ENCODE measurements around the gene PARP9. TPM values are rescaled to one million over a fixed set of nuclear protein-coding genes. Genes with fewer than 3 reads are reported as not detected.

Gene PARP9
- total RNA-seq, 1 donor from 2014 or later, result 2.7 TPM

DNA sequence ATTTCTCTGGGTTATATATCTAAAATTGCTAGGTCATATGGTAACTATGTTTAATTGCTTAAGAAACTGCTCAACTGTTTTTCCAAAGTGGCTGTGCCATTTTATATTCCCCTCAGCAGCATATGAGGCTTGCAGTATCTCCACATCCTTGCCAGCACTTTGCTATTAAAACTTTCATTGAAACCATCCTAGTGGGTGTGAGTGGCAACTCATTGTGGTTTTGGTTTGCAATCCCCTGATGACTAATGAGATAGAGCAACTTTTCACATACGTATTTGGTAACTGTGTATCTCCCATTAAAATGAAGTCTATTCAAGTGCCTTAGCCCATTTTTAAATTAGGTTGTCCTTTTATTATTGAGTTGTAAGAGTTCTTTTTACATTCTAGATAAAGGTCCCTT is 66.7 kb downstream of the PARP9 start:
- no peak overlapping the region for H3K4me3 Mint-ChIP-seq (ENCODE audit: unreplicated experiment)
- H3K4me1 Mint-ChIP-seq (ENCODE audit: unreplicated experiment), result peaks cover 30% of the 10 kb centered on the region
- no peak for DNase-seq (ENCODE audit: low spot score)
- TF ChIP-seq, protein P1, sequence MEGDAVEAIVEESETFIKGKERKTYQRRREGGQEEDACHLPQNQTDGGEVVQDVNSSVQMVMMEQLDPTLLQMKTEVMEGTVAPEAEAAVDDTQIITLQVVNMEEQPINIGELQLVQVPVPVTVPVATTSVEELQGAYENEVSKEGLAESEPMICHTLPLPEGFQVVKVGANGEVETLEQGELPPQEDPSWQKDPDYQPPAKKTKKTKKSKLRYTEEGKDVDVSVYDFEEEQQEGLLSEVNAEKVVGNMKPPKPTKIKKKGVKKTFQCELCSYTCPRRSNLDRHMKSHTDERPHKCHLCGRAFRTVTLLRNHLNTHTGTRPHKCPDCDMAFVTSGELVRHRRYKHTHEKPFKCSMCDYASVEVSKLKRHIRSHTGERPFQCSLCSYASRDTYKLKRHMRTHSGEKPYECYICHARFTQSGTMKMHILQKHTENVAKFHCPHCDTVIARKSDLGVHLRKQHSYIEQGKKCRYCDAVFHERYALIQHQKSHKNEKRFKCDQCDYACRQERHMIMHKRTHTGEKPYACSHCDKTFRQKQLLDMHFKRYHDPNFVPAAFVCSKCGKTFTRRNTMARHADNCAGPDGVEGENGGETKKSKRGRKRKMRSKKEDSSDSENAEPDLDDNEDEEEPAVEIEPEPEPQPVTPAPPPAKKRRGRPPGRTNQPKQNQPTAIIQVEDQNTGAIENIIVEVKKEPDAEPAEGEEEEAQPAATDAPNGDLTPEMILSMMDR (IDR thresholded peaks at IDR 0.05; ENCODE audit: unreplicated experiment), result no peak
- H3K9me3 Mint-ChIP-seq (ENCODE audit: unreplicated experiment), result no peaks in the 10 kb centered on the region
- peaks cover 6% of the 10 kb centered on the region for H3K27me3 Mint-ChIP-seq (ENCODE audit: unreplicated experiment)
- no peak overlapping the region for H3K27ac Mint-ChIP-seq (ENCODE audit: unreplicated experiment)
- H3K36me3 Mint-ChIP-seq (ENCODE audit: low read depth, unreplicated experiment), result peaks cover 16% of the 10 kb centered on the region

DNA sequence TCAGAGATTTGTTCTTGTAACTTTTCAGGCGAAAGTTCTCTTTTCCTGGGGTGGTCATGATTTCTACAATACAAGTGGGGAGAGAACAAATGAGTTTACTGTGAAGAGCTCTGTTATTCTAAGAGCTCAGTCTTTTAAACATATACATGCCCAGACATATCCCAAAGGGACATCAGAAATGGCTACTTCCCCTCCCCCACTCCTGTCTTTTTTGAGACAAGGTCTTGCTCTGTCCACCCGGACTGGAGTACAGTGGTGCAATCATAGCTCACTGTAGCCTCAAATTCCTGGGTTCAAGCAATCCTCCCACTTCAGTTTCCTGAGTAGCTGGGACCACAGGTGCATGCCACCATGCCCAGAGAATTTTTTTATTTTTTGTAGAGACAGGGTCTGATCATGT is 67.6 kb downstream of the PARP9 start:
- DNase-seq (ENCODE audit: low spot score), result no peak
- peaks cover 30% of the 10 kb centered on the region for H3K4me1 Mint-ChIP-seq (ENCODE audit: unreplicated experiment)
- H3K4me3 Mint-ChIP-seq (ENCODE audit: unreplicated experiment), result peak overlapping the region; percentile 10
- TF ChIP-seq, protein P1 (IDR thresholded peaks at IDR 0.05; ENCODE audit: unreplicated experiment), result no peak
- H3K9me3 Mint-ChIP-seq (ENCODE audit: unreplicated experiment), result no peaks in the 10 kb centered on the region
- peaks cover 6% of the 10 kb centered on the region for H3K27me3 Mint-ChIP-seq (ENCODE audit: unreplicated experiment)
- H3K36me3 Mint-ChIP-seq (ENCODE audit: low read depth, unreplicated experiment), result peaks cover 20% of the 10 kb centered on the region
- H3K27ac Mint-ChIP-seq (ENCODE audit: unreplicated experiment), result peak overlapping the region; percentile 88

DNA sequence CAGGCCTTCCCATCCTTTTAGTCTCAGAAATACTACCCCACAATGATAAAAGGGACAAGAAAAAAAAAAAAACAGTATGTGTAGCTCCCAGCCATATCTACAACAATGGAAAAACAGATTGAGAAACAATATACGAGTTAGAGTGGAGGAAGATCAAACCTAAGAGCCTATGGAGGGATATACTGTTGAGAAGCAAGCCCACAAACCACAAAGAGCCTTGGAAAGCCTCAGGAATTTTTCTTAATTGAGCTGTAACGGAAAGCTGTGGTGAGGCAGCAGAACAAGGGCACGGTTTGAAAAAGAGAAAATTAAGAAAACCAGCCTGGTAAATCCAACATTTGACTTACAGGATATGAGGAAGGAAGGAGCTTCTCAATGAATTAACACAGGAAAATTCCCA is 70.8 kb downstream of the PARP9 start:
- H3K36me3 Mint-ChIP-seq (ENCODE audit: low read depth, unreplicated experiment), result peaks cover 21% of the 10 kb centered on the region
- TF ChIP-seq, protein P1 (IDR thresholded peaks at IDR 0.05; ENCODE audit: unreplicated experiment), result no peak
- peaks cover 45% of the 10 kb centered on the region for H3K4me1 Mint-ChIP-seq (ENCODE audit: unreplicated experiment)
- no peak for DNase-seq (ENCODE audit: low spot score)
- no peaks in the 10 kb centered on the region for H3K9me3 Mint-ChIP-seq (ENCODE audit: unreplicated experiment)
- peak overlapping the region; percentile 24 for H3K4me3 Mint-ChIP-seq (ENCODE audit: unreplicated experiment)
- peak overlapping the region; percentile 20 for H3K27ac Mint-ChIP-seq (ENCODE audit: unreplicated experiment)
- H3K27me3 Mint-ChIP-seq (ENCODE audit: unreplicated experiment), result peaks cover 3% of the 10 kb centered on the region

DNA sequence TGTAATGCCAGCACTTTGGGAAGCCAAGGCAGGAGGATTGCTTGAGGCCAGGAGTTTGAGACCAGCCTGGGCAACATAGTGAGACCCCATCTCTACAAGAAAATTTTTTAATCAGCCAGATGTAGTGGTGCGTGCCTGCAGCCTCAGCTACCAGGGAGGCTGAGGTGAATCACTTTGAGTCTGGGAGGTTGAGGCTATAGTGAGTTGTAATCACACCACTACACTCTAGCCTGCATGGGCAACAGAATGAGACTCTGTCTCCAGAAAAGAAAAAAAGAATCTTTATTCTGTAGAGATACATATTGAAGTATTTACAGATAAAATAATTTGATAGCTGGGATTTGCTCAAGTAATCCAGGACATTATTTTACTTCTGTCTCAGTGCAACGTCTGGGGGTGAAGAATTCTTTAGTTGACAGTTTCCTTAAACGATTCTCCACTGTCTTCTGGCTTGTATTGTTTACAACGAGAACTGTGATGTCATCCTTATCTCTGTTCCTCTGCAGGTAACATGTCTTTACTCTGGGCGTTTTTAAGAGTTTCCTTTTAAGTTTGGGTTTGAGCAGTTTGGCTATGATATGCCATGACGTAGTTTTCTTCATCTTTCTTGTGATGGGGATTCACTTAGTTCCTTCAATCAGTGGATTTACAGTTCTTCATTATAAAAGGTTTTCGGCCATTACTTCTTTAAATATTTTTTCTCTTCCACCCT is 75.7 kb downstream of the PARP9 start:
- peaks cover 8% of the 10 kb centered on the region for H3K36me3 Mint-ChIP-seq (ENCODE audit: low read depth, unreplicated experiment)
- TF ChIP-seq, protein P1 (IDR thresholded peaks at IDR 0.05; ENCODE audit: unreplicated experiment), result no peak
- peaks cover 3% of the 10 kb centered on the region for H3K27me3 Mint-ChIP-seq (ENCODE audit: unreplicated experiment)
- no peak for DNase-seq (ENCODE audit: low spot score)
- peak overlapping the region; percentile 79 for H3K27ac Mint-ChIP-seq (ENCODE audit: unreplicated experiment)
- H3K4me1 Mint-ChIP-seq (ENCODE audit: unreplicated experiment), result peaks cover 44% of the 10 kb centered on the region
- no peaks in the 10 kb centered on the region for H3K9me3 Mint-ChIP-seq (ENCODE audit: unreplicated experiment)
- H3K4me3 Mint-ChIP-seq (ENCODE audit: unreplicated experiment), result peak overlapping the region; percentile 4

DNA sequence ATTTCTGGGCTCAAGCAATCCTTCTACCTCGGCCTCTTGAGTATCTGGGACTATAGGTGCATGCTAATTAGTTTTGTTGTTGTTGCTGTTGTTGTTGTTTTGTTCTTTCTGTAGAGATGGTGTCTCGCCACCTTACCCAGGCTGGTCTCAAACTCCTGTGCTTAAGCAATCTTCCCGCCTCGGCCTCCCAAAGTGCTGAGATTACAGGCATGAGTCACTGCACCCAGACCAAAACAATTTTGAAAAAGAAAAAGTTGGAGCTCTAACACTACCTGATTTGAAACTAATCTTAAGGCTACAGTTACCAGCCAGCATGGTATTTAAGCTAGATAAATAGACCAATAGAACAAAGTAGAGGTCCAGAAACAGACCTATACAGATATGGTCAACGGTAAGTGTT is 79.1 kb downstream of the PARP9 start:
- H3K36me3 Mint-ChIP-seq (ENCODE audit: low read depth, unreplicated experiment), result no peaks in the 10 kb centered on the region
- TF ChIP-seq, protein P1 (IDR thresholded peaks at IDR 0.05; ENCODE audit: unreplicated experiment), result no peak
- H3K9me3 Mint-ChIP-seq (ENCODE audit: unreplicated experiment), result no peaks in the 10 kb centered on the region
- peak overlapping the region; percentile 42 for H3K4me3 Mint-ChIP-seq (ENCODE audit: unreplicated experiment)
- DNase-seq (ENCODE audit: low spot score), result no peak
- no peak overlapping the region for H3K27ac Mint-ChIP-seq (ENCODE audit: unreplicated experiment)
- peaks cover 45% of the 10 kb centered on the region for H3K4me1 Mint-ChIP-seq (ENCODE audit: unreplicated experiment)
- H3K27me3 Mint-ChIP-seq (ENCODE audit: unreplicated experiment), result peaks cover 3% of the 10 kb centered on the region

Data from endothelial cell (in vitro differentiated cells).